ENCODE measurements around the gene SLC12A3.

- TF ChIP-seq, protein P1, sequence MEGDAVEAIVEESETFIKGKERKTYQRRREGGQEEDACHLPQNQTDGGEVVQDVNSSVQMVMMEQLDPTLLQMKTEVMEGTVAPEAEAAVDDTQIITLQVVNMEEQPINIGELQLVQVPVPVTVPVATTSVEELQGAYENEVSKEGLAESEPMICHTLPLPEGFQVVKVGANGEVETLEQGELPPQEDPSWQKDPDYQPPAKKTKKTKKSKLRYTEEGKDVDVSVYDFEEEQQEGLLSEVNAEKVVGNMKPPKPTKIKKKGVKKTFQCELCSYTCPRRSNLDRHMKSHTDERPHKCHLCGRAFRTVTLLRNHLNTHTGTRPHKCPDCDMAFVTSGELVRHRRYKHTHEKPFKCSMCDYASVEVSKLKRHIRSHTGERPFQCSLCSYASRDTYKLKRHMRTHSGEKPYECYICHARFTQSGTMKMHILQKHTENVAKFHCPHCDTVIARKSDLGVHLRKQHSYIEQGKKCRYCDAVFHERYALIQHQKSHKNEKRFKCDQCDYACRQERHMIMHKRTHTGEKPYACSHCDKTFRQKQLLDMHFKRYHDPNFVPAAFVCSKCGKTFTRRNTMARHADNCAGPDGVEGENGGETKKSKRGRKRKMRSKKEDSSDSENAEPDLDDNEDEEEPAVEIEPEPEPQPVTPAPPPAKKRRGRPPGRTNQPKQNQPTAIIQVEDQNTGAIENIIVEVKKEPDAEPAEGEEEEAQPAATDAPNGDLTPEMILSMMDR (conservative IDR thresholded peaks at IDR 0.05), result no peak
- no peak for TF ChIP-seq ZFX (IDR thresholded peaks at IDR 0.05)
Observed at GRCh38 chr16:56859636-56860035, 5.4 kb upstream of the SLC12A3 start.

Measured in C4-2B (cell line).